Measurements from ENCODE around the gene UPF2.

GRCh38 chr10:12036073-12036655, 6.4 kb downstream of the UPF2 start:
- TF ChIP-seq CTCF (conservative IDR thresholded peaks at IDR 0.05; ENCODE audit: low read depth, low read length) (no peak), BHLHE40 (IDR thresholded peaks at IDR 0.05; ENCODE audit: low read depth, low read length) (no peak), RAD21 (IDR thresholded peaks at IDR 0.05; ENCODE audit: low read length) (no peak), RFX5 (IDR thresholded peaks at IDR 0.05; ENCODE audit: low read depth, low read length) (no peak), POLR2A (IDR thresholded peaks at IDR 0.05; ENCODE audit: low read depth, low read length) (no peak), SMC3 (IDR thresholded peaks at IDR 0.05; ENCODE audit: low read depth, low read length) (no peak), CEBPB (IDR thresholded peaks at IDR 0.05; ENCODE audit: low read depth, low read length) (no peak)
